GM12892 (cell line): ENCODE measurements around the gene ZBTB20.

Experiments used
- DNase-seq: peaks from one replicate; pipeline ENCODE4 v3.0.0; 2011; ENCODE audit not compliant: insufficient read length
- FAIRE-seq: peaks from 2 replicates; lab custom pipeline; 2011; peaks lifted over from hg19 to GRCh38; lab: Jason Lieb, UNC
- POLR2A ChIP-seq: IDR thresholded peaks from 2 replicates; pipeline ENCODE4 v1.6.1; 2011; ENCODE audit warnings: low read depth, low read length, control low read depth
- POLR2AphosphoS5 ChIP-seq: IDR thresholded peaks from 2 replicates; pipeline ENCODE4 v1.6.1; 2011; ENCODE audit warnings: low read depth, low read length, control low read depth
- TAF1 ChIP-seq: IDR thresholded peaks from 2 replicates; pipeline ENCODE4 v1.6.1; 2011; ENCODE audit warnings: low read depth, mild to moderate bottlenecking, control low read depth, low read length, borderline replicate concordance

The ZBTB20 gene

GRCh38 chr3:114722530-114722929 lies 424.6 kb downstream of the ZBTB20 start:
- no peak for TF ChIP-seq POLR2A
- TF ChIP-seq TAF1 = no peak
- no peak for TF ChIP-seq POLR2AphosphoS5
- DNase-seq = no peak
- no peak for FAIRE-seq

GRCh38 chr3:114721864-114722263 lies 425.2 kb downstream of the ZBTB20 start:
- DNase-seq = no peak
- TF ChIP-seq TAF1 (no peak), POLR2A (no peak), POLR2AphosphoS5 (no peak)
- peak; percentile 50 for FAIRE-seq

- FAIRE-seq (no peak), DNase-seq (no peak)
- TF ChIP-seq POLR2AphosphoS5 = no peak
- no peak for TF ChIP-seq TAF1
- no peak for TF ChIP-seq POLR2A
Observed at GRCh38 chr3:114721209-114721608, 425.9 kb downstream of the ZBTB20 start.

GRCh38 chr3:114718898-114719210 lies 428.2 kb downstream of the ZBTB20 start:
- FAIRE-seq (no peak), DNase-seq (no peak)
- no peak for TF ChIP-seq TAF1
- no peak for TF ChIP-seq POLR2A
- TF ChIP-seq POLR2AphosphoS5 = no peak

- DNase-seq (no peak), FAIRE-seq (no peak)
- TF ChIP-seq TAF1 (no peak), POLR2AphosphoS5 (no peak), POLR2A (no peak)
Observed at GRCh38 chr3:114718071-114718897, 428.8 kb downstream of the ZBTB20 start.

- TF ChIP-seq TAF1 (no peak), POLR2AphosphoS5 (no peak), POLR2A (no peak)
- FAIRE-seq (no peak), DNase-seq (no peak)
Observed at GRCh38 chr3:114716916-114717315, 430.2 kb downstream of the ZBTB20 start.

- TF ChIP-seq POLR2A (no peak), POLR2AphosphoS5 (no peak), TAF1 (no peak)
- DNase-seq (no peak), FAIRE-seq (no peak)
Observed at GRCh38 chr3:114716126-114716525, 431.0 kb downstream of the ZBTB20 start.

- TF ChIP-seq TAF1 (no peak), POLR2AphosphoS5 (no peak), POLR2A (no peak)
- no peak for FAIRE-seq
- DNase-seq = no peak
Observed at GRCh38 chr3:114714957-114715460, 432.1 kb downstream of the ZBTB20 start.

- DNase-seq = no peak
- no peak for FAIRE-seq
Observed at GRCh38 chr3:114714237-114714636, 432.9 kb downstream of the ZBTB20 start.

GRCh38 chr3:114712728-114713492 lies 434.2 kb downstream of the ZBTB20 start:
- no peak for FAIRE-seq
- DNase-seq = no peak

More at GRCh38 chr3:114714237-114714636, 432.9 kb downstream of the ZBTB20 start:
- TF ChIP-seq POLR2A (no peak), TAF1 (no peak), POLR2AphosphoS5 (no peak)

GRCh38 chr3:114711321-114711886 lies 435.7 kb downstream of the ZBTB20 start:
- no peak for FAIRE-seq
- no peak for TF ChIP-seq POLR2A
- no peak for TF ChIP-seq TAF1
- no peak for TF ChIP-seq POLR2AphosphoS5
- no peak for DNase-seq

More at GRCh38 chr3:114712728-114713492, 434.2 kb downstream of the ZBTB20 start:
- TF ChIP-seq POLR2A (no peak), TAF1 (no peak), POLR2AphosphoS5 (no peak)
